Measurements from ENCODE around the gene VWA3A. TPM values are rescaled to one million over a fixed set of nuclear protein-coding genes. Genes with fewer than 3 reads are reported as not detected.

Gene VWA3A
- total RNA-seq, 1 donor: 0.36 TPM

- peaks cover 13% of the 10 kb centered on the region for H3K79me2 ChIP-seq (ENCODE audit: insufficient read depth, low read length)
- H3K36me3 ChIP-seq (ENCODE audit: insufficient read depth, low read length): no peaks in the 10 kb centered on the region
Observed at GRCh38 chr16:22052980-22053379, 39.4 kb upstream of the VWA3A start.

GRCh38 chr16:22053921-22054341, 38.4 kb upstream of the VWA3A start:
- no peaks in the 10 kb centered on the region for H3K27me3 ChIP-seq (ENCODE audit: insufficient read depth, low read length)
- no peaks in the 10 kb centered on the region for H3K36me3 ChIP-seq (ENCODE audit: insufficient read depth, low read length)
- no peak overlapping the region for H3K4me3 ChIP-seq (ENCODE audit: insufficient read depth, low read length)
- no peak for TF ChIP-seq CTCF (IDR thresholded peaks at IDR 0.05; ENCODE audit: extremely low read depth, low read depth, low read length)
- H4K20me1 ChIP-seq (ENCODE audit: insufficient read depth, low read length): no peaks in the 10 kb centered on the region
- H2AFZ ChIP-seq (ENCODE audit: low read length): no peak overlapping the region
- H3K9me3 ChIP-seq (ENCODE audit: low read depth, low read length): no peaks in the 10 kb centered on the region
- no peak for DNase-seq (ENCODE audit: insufficient read length, low spot score, missing footprints)
- H3K4me2 ChIP-seq (ENCODE audit: insufficient read depth, low read length): no peak overlapping the region
- H3K4me1 ChIP-seq (ENCODE audit: insufficient read depth, low read length): no peaks in the 10 kb centered on the region
- H3K27ac ChIP-seq (ENCODE audit: low read depth, low read length): no peak overlapping the region
- peaks cover 13% of the 10 kb centered on the region for H3K79me2 ChIP-seq (ENCODE audit: insufficient read depth, low read length)

More at GRCh38 chr16:22052980-22053379, 39.4 kb upstream of the VWA3A start:
- Histone ChIP-seq H3K27ac (ENCODE audit: low read depth, low read length) (no peak overlapping the region), H3K4me2 (ENCODE audit: insufficient read depth, low read length) (no peak overlapping the region), H3K9me3 (ENCODE audit: low read depth, low read length) (no peaks in the 10 kb centered on the region), H2AFZ (ENCODE audit: low read length) (no peak overlapping the region), H3K27me3 (ENCODE audit: insufficient read depth, low read length) (no peaks in the 10 kb centered on the region), H3K4me1 (ENCODE audit: insufficient read depth, low read length) (no peaks in the 10 kb centered on the region), H3K4me3 (ENCODE audit: insufficient read depth, low read length) (no peak overlapping the region), H4K20me1 (ENCODE audit: insufficient read depth, low read length) (peaks cover under 1% of the 10 kb centered on the region)
- DNase-seq (ENCODE audit: insufficient read length, low spot score, missing footprints): no peak
- no peak for TF ChIP-seq CTCF (IDR thresholded peaks at IDR 0.05; ENCODE audit: extremely low read depth, low read depth, low read length)

GRCh38 chr16:22054847-22055590, 37.3 kb upstream of the VWA3A start:
- Histone ChIP-seq H3K9me3 (ENCODE audit: low read depth, low read length) (no peaks in the 10 kb centered on the region), H4K20me1 (ENCODE audit: insufficient read depth, low read length) (no peaks in the 10 kb centered on the region), H3K4me2 (ENCODE audit: insufficient read depth, low read length) (no peak overlapping the region), H3K27me3 (ENCODE audit: insufficient read depth, low read length) (no peaks in the 10 kb centered on the region), H3K4me3 (ENCODE audit: insufficient read depth, low read length) (no peak overlapping the region), H2AFZ (ENCODE audit: low read length) (no peak overlapping the region), H3K27ac (ENCODE audit: low read depth, low read length) (no peak overlapping the region), H3K4me1 (ENCODE audit: insufficient read depth, low read length) (no peaks in the 10 kb centered on the region), H3K79me2 (ENCODE audit: insufficient read depth, low read length) (peaks cover 10% of the 10 kb centered on the region), H3K36me3 (ENCODE audit: insufficient read depth, low read length) (no peaks in the 10 kb centered on the region)
- no peak for TF ChIP-seq CTCF (IDR thresholded peaks at IDR 0.05; ENCODE audit: extremely low read depth, low read depth, low read length)
- DNase-seq (ENCODE audit: insufficient read length, low spot score, missing footprints): no peak

- TF ChIP-seq CTCF (IDR thresholded peaks at IDR 0.05; ENCODE audit: extremely low read depth, low read depth, low read length): peak; percentile 13
- Histone ChIP-seq H3K36me3 (ENCODE audit: insufficient read depth, low read length) (no peaks in the 10 kb centered on the region), H3K27ac (ENCODE audit: low read depth, low read length) (no peak overlapping the region), H3K9me3 (ENCODE audit: low read depth, low read length) (no peaks in the 10 kb centered on the region), H3K4me2 (ENCODE audit: insufficient read depth, low read length) (no peak overlapping the region), H2AFZ (ENCODE audit: low read length) (no peak overlapping the region), H3K4me1 (ENCODE audit: insufficient read depth, low read length) (no peaks in the 10 kb centered on the region), H3K4me3 (ENCODE audit: insufficient read depth, low read length) (no peak overlapping the region), H3K27me3 (ENCODE audit: insufficient read depth, low read length) (no peaks in the 10 kb centered on the region), H3K79me2 (ENCODE audit: insufficient read depth, low read length) (peaks cover 12% of the 10 kb centered on the region), H4K20me1 (ENCODE audit: insufficient read depth, low read length) (no peaks in the 10 kb centered on the region)
- DNase-seq (ENCODE audit: insufficient read length, low spot score, missing footprints): no peak
Observed at GRCh38 chr16:22055881-22056280, 36.5 kb upstream of the VWA3A start.

All from osteoblast (primary cell).